GM12878 (cell line): ENCODE measurements around the gene REL. TPM values are rescaled to one million over a fixed set of nuclear protein-coding genes. Genes with fewer than 3 reads are reported as not detected.

ENCODE experiments used
- BCLAF1 ChIP-seq: fragments of 450-650 bp; IDR thresholded peaks from 2 replicates; pipeline ENCODE4 v1.6.1; 2017; ENCODE audit warnings: antibody characterized with exemption, mild to moderate bottlenecking, moderate library complexity
- CBX5 ChIP-seq: sonication (generic); IDR thresholded peaks from 2 replicates; pipeline ENCODE4 v1.6.1; 2016; ENCODE audit warnings: low read depth, moderate library complexity, mild to moderate bottlenecking, inconsistent platforms
- CTCF ChIP-seq, 3 experiments: IDR thresholded peaks in 2 of 3; conservative IDR thresholded peaks in 1 of 3; 2 replicates each; pipeline ENCODE4 v1.5.1; 2011; ENCODE audit warnings: low read depth in 3 of 3, low read length in 3 of 3, mild to moderate bottlenecking in 3 of 3, control low read depth in 2 of 3, moderate library complexity in 2 of 3, inconsistent platforms in 1 of 3, mixed read lengths in 1 of 3; ENCODE audit not compliant: control insufficient read depth in 2 of 3, insufficient read depth in 1 of 3; ENCODE audit errors: extremely low read depth in 1 of 3
- KLF5 ChIP-seq: fragments of 450-650 bp; IDR thresholded peaks from 2 replicates; pipeline ENCODE4 v1.6.1; 2014; ENCODE audit warnings: mild to moderate bottlenecking; ENCODE audit not compliant: partially characterized antibody
- MYB ChIP-seq: fragments of 150-350 bp; IDR thresholded peaks from 2 replicates; pipeline ENCODE4 v1.6.1; 2014; ENCODE audit warnings: mild to moderate bottlenecking, low read depth, low read length, borderline replicate concordance
- NFXL1 ChIP-seq: fragments of 450-650 bp; IDR thresholded peaks from 2 replicates; pipeline ENCODE4 v1.6.1; 2017; ENCODE audit warnings: antibody characterized with exemption, mild to moderate bottlenecking, borderline replicate concordance
- ZNF24 ChIP-seq: fragments of 450-650 bp; IDR thresholded peaks from 2 replicates; pipeline ENCODE4 v1.6.1; 2017; ENCODE audit warnings: antibody characterized with exemption, mild to moderate bottlenecking
- ZNF384 ChIP-seq: IDR thresholded peaks from 2 replicates; pipeline ENCODE4 v1.6.1; 2012; ENCODE audit warnings: low read depth, mild to moderate bottlenecking, low read length, improper control_type of control experiment, borderline replicate concordance
- ZNF592 ChIP-seq: fragments of 450-650 bp; IDR thresholded peaks from 2 replicates; pipeline ENCODE4 v1.6.1; 2017; ENCODE audit warnings: mild to moderate bottlenecking, moderate library complexity
- ZSCAN29 ChIP-seq: fragments of 450-650 bp; IDR thresholded peaks from 2 replicates; pipeline ENCODE4 v1.6.1; 2017; ENCODE audit warnings: mild to moderate bottlenecking, moderate library complexity
- polyA plus RNA-seq, 11 experiments: library from polyadenylated mRNA; depleted of rRNA in 4 of 11; unstranded in 6 of 11; stranded (reverse) in 5 of 11; fragments of >200 nt; fragmentation: Nextera tagmentation in 4 of 11; fragmentation: Illumina TruSeq in 1 of 11; extraction: Ambion mirVana in 4 of 11; extraction: Trizol in 1 of 11; gene quantifications; 1 replicate in 1 of 11; 2 replicates in 10 of 11; pipeline versions ENCODE4 v1.2.1 to v1.2.3, GENCODE V29; 2011 to 2016; ENCODE audit warnings: inconsistent platforms in 2 of 11, missing spikeins in 2 of 11, low read depth in 1 of 11
- total RNA-seq, 4 experiments: library from RNA; depleted of rRNA in 3 of 4; stranded (reverse); fragments of >200 nt in 3 of 4; fragmentation: Illumina TruSeq in 1 of 4; extraction: Trizol in 1 of 4; gene quantifications; 2 replicates each; pipeline versions ENCODE4 v1.2.1 to v1.2.3, GENCODE V29; 2013 to 2021
- TF ChIP-seq, protein P1 (sequence below): fragments of 450-650 bp; conservative IDR thresholded peaks from 2 replicates; pipeline ENCODE4 v1.6.1; 2017; ENCODE audit warnings: mild to moderate bottlenecking, moderate library complexity
- TF ChIP-seq, protein P2 (sequence below): fragments of 450-650 bp; IDR thresholded peaks from 2 replicates; pipeline ENCODE4 v1.6.1; 2016; ENCODE audit warnings: mild to moderate bottlenecking, moderate library complexity, borderline replicate concordance
- TF ChIP-seq, protein P3 (sequence below): IDR thresholded peaks from 2 replicates; pipeline ENCODE4 v1.6.1; 2012; ENCODE audit warnings: low read depth, low read length, improper control_type of control experiment

Gene REL
- total and polyA plus RNA-seq, 10 of the 15 experiments (the other 5 are each of a cell fraction or from before 2014, with no cell fraction given): 6.3 to 52.4 (median 26.6) TPM

GRCh38 chr2:60873381-60873780, 8.0 kb upstream of the REL start (continued):
- TF ChIP-seq, protein P1, sequence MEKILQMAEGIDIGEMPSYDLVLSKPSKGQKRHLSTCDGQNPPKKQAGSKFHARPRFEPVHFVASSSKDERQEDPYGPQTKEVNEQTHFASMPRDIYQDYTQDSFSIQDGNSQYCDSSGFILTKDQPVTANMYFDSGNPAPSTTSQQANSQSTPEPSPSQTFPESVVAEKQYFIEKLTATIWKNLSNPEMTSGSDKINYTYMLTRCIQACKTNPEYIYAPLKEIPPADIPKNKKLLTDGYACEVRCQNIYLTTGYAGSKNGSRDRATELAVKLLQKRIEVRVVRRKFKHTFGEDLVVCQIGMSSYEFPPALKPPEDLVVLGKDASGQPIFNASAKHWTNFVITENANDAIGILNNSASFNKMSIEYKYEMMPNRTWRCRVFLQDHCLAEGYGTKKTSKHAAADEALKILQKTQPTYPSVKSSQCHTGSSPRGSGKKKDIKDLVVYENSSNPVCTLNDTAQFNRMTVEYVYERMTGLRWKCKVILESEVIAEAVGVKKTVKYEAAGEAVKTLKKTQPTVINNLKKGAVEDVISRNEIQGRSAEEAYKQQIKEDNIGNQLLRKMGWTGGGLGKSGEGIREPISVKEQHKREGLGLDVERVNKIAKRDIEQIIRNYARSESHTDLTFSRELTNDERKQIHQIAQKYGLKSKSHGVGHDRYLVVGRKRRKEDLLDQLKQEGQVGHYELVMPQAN: no peak
- TF ChIP-seq NFXL1 (no peak), CBX5 (no peak), ZNF592 (no peak), ZSCAN29 (no peak), ZNF24 (no peak), CTCF (IDR thresholded peaks at IDR 0.05 in 2 of 3, conservative IDR thresholded peaks at IDR 0.05 in 1 of 3; ENCODE audit: control insufficient read depth in 2 of 3, extremely low read depth in 1 of 3, insufficient read depth in 1 of 3, low read depth in 3 of 3, low read length in 3 of 3) (no peak), KLF5 (no peak), ZNF384 (no peak), MYB (no peak), BCLAF1 (no peak)
- TF ChIP-seq, protein P2, sequence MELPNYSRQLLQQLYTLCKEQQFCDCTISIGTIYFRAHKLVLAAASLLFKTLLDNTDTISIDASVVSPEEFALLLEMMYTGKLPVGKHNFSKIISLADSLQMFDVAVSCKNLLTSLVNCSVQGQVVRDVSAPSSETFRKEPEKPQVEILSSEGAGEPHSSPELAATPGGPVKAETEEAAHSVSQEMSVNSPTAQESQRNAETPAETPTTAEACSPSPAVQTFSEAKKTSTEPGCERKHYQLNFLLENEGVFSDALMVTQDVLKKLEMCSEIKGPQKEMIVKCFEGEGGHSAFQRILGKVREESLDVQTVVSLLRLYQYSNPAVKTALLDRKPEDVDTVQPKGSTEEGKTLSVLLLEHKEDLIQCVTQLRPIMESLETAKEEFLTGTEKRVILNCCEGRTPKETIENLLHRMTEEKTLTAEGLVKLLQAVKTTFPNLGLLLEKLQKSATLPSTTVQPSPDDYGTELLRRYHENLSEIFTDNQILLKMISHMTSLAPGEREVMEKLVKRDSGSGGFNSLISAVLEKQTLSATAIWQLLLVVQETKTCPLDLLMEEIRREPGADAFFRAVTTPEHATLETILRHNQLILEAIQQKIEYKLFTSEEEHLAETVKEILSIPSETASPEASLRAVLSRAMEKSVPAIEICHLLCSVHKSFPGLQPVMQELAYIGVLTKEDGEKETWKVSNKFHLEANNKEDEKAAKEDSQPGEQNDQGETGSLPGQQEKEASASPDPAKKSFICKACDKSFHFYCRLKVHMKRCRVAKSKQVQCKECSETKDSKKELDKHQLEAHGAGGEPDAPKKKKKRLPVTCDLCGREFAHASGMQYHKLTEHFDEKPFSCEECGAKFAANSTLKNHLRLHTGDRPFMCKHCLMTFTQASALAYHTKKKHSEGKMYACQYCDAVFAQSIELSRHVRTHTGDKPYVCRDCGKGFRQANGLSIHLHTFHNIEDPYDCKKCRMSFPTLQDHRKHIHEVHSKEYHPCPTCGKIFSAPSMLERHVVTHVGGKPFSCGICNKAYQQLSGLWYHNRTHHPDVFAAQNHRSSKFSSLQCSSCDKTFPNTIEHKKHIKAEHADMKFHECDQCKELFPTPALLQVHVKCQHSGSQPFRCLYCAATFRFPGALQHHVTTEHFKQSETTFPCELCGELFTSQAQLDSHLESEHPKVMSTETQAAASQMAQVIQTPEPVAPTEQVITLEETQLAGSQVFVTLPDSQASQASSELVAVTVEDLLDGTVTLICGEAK: no peak
- TF ChIP-seq, protein P3, sequence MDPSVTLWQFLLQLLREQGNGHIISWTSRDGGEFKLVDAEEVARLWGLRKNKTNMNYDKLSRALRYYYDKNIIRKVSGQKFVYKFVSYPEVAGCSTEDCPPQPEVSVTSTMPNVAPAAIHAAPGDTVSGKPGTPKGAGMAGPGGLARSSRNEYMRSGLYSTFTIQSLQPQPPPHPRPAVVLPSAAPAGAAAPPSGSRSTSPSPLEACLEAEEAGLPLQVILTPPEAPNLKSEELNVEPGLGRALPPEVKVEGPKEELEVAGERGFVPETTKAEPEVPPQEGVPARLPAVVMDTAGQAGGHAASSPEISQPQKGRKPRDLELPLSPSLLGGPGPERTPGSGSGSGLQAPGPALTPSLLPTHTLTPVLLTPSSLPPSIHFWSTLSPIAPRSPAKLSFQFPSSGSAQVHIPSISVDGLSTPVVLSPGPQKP: no peak
